ENCODE measurements around the gene TMUB2.

Gene TMUB2

GRCh38 chr17:44176671-44177501 lies 9.9 kb upstream of the TMUB2 start:
- H3K9me3 ChIP-seq (ENCODE audit: control insufficient read depth, insufficient read depth, low read depth, low read length): no peaks in the 10 kb centered on the region
- no peak for TF ChIP-seq ZNF510 (tag by site-specific recombination; IDR thresholded peaks at IDR 0.05; ENCODE audit: insufficient replicate concordance)
- no peak for TF ChIP-seq ZNF626 (tag by site-specific recombination; IDR thresholded peaks at IDR 0.05)
- TF ChIP-seq ZNF175 (tag by site-specific recombination; IDR thresholded peaks at IDR 0.05): no peak
- TF ChIP-seq ZNF580 (tag by site-specific recombination; IDR thresholded peaks at IDR 0.05): no peak
- TF ChIP-seq ZNF843 (tag by site-specific recombination; IDR thresholded peaks at IDR 0.05): no peak
- H3K27ac ChIP-seq (ENCODE audit: extremely low read depth, low read depth, low read length): no peak overlapping the region
- no peak overlapping the region for H3K4me3 ChIP-seq (ENCODE audit: low read depth, low read length)
- POLR2A ChIA-PET: interaction anchor here (1.0 kb wide), 1 partner anchor 41 kb away, joined by 3 read pairs; no protein-coding TSS in a partner anchor
- CTCF ChIA-PET: interaction anchor here (0.6 kb wide), 2 partner anchors 93 to 1392 kb away, joined by 3 to 4 read pairs; no protein-coding TSS in a partner anchor
- peaks cover 14 to 38% of the 10 kb centered on the region in 2 experiments; a peak in 2 of 3 replicates for H3K36me3 ChIP-seq (ENCODE audit: control insufficient read depth in 2 of 2, insufficient read depth in 1 of 2, low read length in 2 of 2)
- H3K4me1 ChIP-seq (ENCODE audit: control insufficient read depth, insufficient read depth, low read length): no peaks in the 10 kb centered on the region

- H3K4me1 ChIP-seq (ENCODE audit: control insufficient read depth, insufficient read depth, low read length): no peaks in the 10 kb centered on the region
- ChIA-PET POLR2A (no interaction called here), CTCF (interaction anchor here (0.6 kb wide), 1 partner anchor 94 kb away, joined by 3 read pairs; no protein-coding TSS in a partner anchor)
- no peak overlapping the region for H3K27ac ChIP-seq (ENCODE audit: extremely low read depth, low read depth, low read length)
- no peak overlapping the region for H3K4me3 ChIP-seq (ENCODE audit: low read depth, low read length)
- TF ChIP-seq ZNF433 (tag by site-specific recombination; IDR thresholded peaks at IDR 0.05; ENCODE audit: low read depth) (no peak), ZNF660 (tag by site-specific recombination; IDR thresholded peaks at IDR 0.05) (no peak), ZNF133 (tag by site-specific recombination; IDR thresholded peaks at IDR 0.05) (no peak), ZNF362 (tag by site-specific recombination; IDR thresholded peaks at IDR 0.05) (no peak), ZNF768 (tag by site-specific recombination; IDR thresholded peaks at IDR 0.05) (no peak), ZNF148 (tag by site-specific recombination; IDR thresholded peaks at IDR 0.05; ENCODE audit: borderline replicate concordance) (no peak), CTCF (tag by site-specific recombination; IDR thresholded peaks at IDR 0.05) (no peak)
- H3K9me3 ChIP-seq (ENCODE audit: control insufficient read depth, insufficient read depth, low read depth, low read length): no peaks in the 10 kb centered on the region
- peaks cover 22 to 46% of the 10 kb centered on the region in 2 experiments for H3K36me3 ChIP-seq (ENCODE audit: control insufficient read depth in 2 of 2, insufficient read depth in 1 of 2, low read length in 2 of 2)
These were observed 9.1 kb upstream of the TMUB2 start for GRCh38 chr17:44177640-44178039.

GRCh38 chr17:44178133-44178532 lies 8.6 kb upstream of the TMUB2 start:
- Histone ChIP-seq H3K4me3 (ENCODE audit: low read depth, low read length) (no peak overlapping the region), H3K4me1 (ENCODE audit: control insufficient read depth, insufficient read depth, low read length) (no peaks in the 10 kb centered on the region), H3K9me3 (ENCODE audit: control insufficient read depth, insufficient read depth, low read depth, low read length) (no peaks in the 10 kb centered on the region), H3K27ac (ENCODE audit: extremely low read depth, low read depth, low read length) (no peak overlapping the region), H3K36me3 (ENCODE audit: control insufficient read depth in 2 of 2, insufficient read depth in 1 of 2, low read length in 2 of 2) (peaks cover 26 to 51% of the 10 kb centered on the region in 2 experiments)
- ChIA-PET CTCF (no interaction called here), POLR2A (no interaction called here)
- no peak for TF ChIP-seq EGR2 (tag by site-specific recombination; IDR thresholded peaks at IDR 0.05; ENCODE audit: low read depth)
- peak; percentile 42; the same call in 1 of the 2 replicates for TF ChIP-seq ZIC2 (tag by site-specific recombination; IDR thresholded peaks at IDR 0.05)
- TF ChIP-seq TCF7L2 (IDR thresholded peaks at IDR 0.05; ENCODE audit: borderline replicate concordance, low read depth, low read length): no peak

Measured in HEK293 (cell line).